ENCODE data around the gene SIPA1.

SIPA1 gene

GRCh38 chr11:65618763-65619162 is 19.1 kb upstream of the SIPA1 start:
- Histone ChIP-seq H3K4me1 (ENCODE audit: control insufficient read depth, insufficient read depth, low read length) (peaks cover 13% of the 10 kb centered on the region), H3K9ac (ENCODE audit: low read length) (no peak overlapping the region), H3K9me3 (ENCODE audit: control insufficient read depth, low read length) (no peaks in the 10 kb centered on the region), H3K27me3 (replicated peaks; ENCODE audit: control insufficient read depth, insufficient read depth, low read length) (no peaks in the 10 kb centered on the region), H3K36me3 (ENCODE audit: control insufficient read depth, insufficient read depth, low read length, severe bottlenecking) (peaks cover 63% of the 10 kb centered on the region), H3K4me3 (ENCODE audit: low read length) (no peak overlapping the region)
- DNase-seq (ENCODE audit: low read depth) = no peak

- H3K9ac ChIP-seq (ENCODE audit: low read length) = no peak overlapping the region
- peaks cover 13% of the 10 kb centered on the region for H3K4me1 ChIP-seq (ENCODE audit: control insufficient read depth, insufficient read depth, low read length)
- H3K27me3 ChIP-seq (replicated peaks; ENCODE audit: control insufficient read depth, insufficient read depth, low read length) = no peaks in the 10 kb centered on the region
- H3K4me3 ChIP-seq (ENCODE audit: low read length) = no peak overlapping the region
- DNase-seq (ENCODE audit: low read depth) = no peak
- H3K9me3 ChIP-seq (ENCODE audit: control insufficient read depth, low read length) = no peaks in the 10 kb centered on the region
- peaks cover 70% of the 10 kb centered on the region for H3K36me3 ChIP-seq (ENCODE audit: control insufficient read depth, insufficient read depth, low read length, severe bottlenecking)
These were observed 18.5 kb upstream of the SIPA1 start for GRCh38 chr11:65619281-65619928.

- Histone ChIP-seq H3K36me3 (ENCODE audit: control insufficient read depth, insufficient read depth, low read length, severe bottlenecking) (peaks cover 79% of the 10 kb centered on the region), H3K9me3 (ENCODE audit: control insufficient read depth, low read length) (no peaks in the 10 kb centered on the region), H3K4me1 (ENCODE audit: control insufficient read depth, insufficient read depth, low read length) (peaks cover 13% of the 10 kb centered on the region), H3K27me3 (replicated peaks; ENCODE audit: control insufficient read depth, insufficient read depth, low read length) (no peaks in the 10 kb centered on the region), H3K4me3 (ENCODE audit: low read length) (no peak overlapping the region), H3K9ac (ENCODE audit: low read length) (no peak overlapping the region)
- no peak for DNase-seq (ENCODE audit: low read depth)
These were observed 17.2 kb upstream of the SIPA1 start for GRCh38 chr11:65620666-65621065.

- H3K36me3 ChIP-seq (ENCODE audit: control insufficient read depth, insufficient read depth, low read length, severe bottlenecking) = peaks cover 87% of the 10 kb centered on the region
These were observed 16.4 kb upstream of the SIPA1 start for GRCh38 chr11:65621460-65621859.

GRCh38 chr11:65622011-65622410 is 15.9 kb upstream of the SIPA1 start:
- H3K27me3 ChIP-seq (replicated peaks; ENCODE audit: control insufficient read depth, insufficient read depth, low read length) = no peaks in the 10 kb centered on the region
- H3K9ac ChIP-seq (ENCODE audit: low read length) = no peak overlapping the region
- H3K9me3 ChIP-seq (ENCODE audit: control insufficient read depth, low read length) = no peaks in the 10 kb centered on the region
- peaks cover 4% of the 10 kb centered on the region for H3K4me1 ChIP-seq (ENCODE audit: control insufficient read depth, insufficient read depth, low read length)
- H3K36me3 ChIP-seq (ENCODE audit: control insufficient read depth, insufficient read depth, low read length, severe bottlenecking) = peaks cover 92% of the 10 kb centered on the region
- no peak overlapping the region for H3K4me3 ChIP-seq (ENCODE audit: low read length)
- DNase-seq (ENCODE audit: low read depth) = no peak

More at GRCh38 chr11:65621460-65621859, 16.4 kb upstream of the SIPA1 start:
- H3K9me3 ChIP-seq (ENCODE audit: control insufficient read depth, low read length) = no peaks in the 10 kb centered on the region
- H3K27me3 ChIP-seq (replicated peaks; ENCODE audit: control insufficient read depth, insufficient read depth, low read length) = no peaks in the 10 kb centered on the region
- peaks cover 10% of the 10 kb centered on the region for H3K4me1 ChIP-seq (ENCODE audit: control insufficient read depth, insufficient read depth, low read length)
- no peak overlapping the region for H3K9ac ChIP-seq (ENCODE audit: low read length)
- DNase-seq (ENCODE audit: low read depth) = no peak
- no peak overlapping the region for H3K4me3 ChIP-seq (ENCODE audit: low read length)

- Histone ChIP-seq H3K27me3 (replicated peaks; ENCODE audit: control insufficient read depth, insufficient read depth, low read length) (no peaks in the 10 kb centered on the region), H3K4me3 (ENCODE audit: low read length) (no peak overlapping the region), H3K36me3 (ENCODE audit: control insufficient read depth, insufficient read depth, low read length, severe bottlenecking) (peaks cover 92% of the 10 kb centered on the region), H3K4me1 (ENCODE audit: control insufficient read depth, insufficient read depth, low read length) (no peaks in the 10 kb centered on the region), H3K9ac (ENCODE audit: low read length) (no peak overlapping the region), H3K9me3 (ENCODE audit: control insufficient read depth, low read length) (no peaks in the 10 kb centered on the region)
- no peak for DNase-seq (ENCODE audit: low read depth)
These were observed 14.7 kb upstream of the SIPA1 start for GRCh38 chr11:65623177-65623576.

GRCh38 chr11:65623852-65624616 is 13.9 kb upstream of the SIPA1 start:
- Histone ChIP-seq H3K9ac (ENCODE audit: low read length) (no peak overlapping the region), H3K27me3 (replicated peaks; ENCODE audit: control insufficient read depth, insufficient read depth, low read length) (no peaks in the 10 kb centered on the region), H3K36me3 (ENCODE audit: control insufficient read depth, insufficient read depth, low read length, severe bottlenecking) (peaks cover 92% of the 10 kb centered on the region), H3K4me3 (ENCODE audit: low read length) (no peak overlapping the region), H3K9me3 (ENCODE audit: control insufficient read depth, low read length) (no peaks in the 10 kb centered on the region), H3K4me1 (ENCODE audit: control insufficient read depth, insufficient read depth, low read length) (no peaks in the 10 kb centered on the region)
- DNase-seq (ENCODE audit: low read depth) = no peak

GRCh38 chr11:65624931-65625627 is 12.8 kb upstream of the SIPA1 start:
- Histone ChIP-seq H3K9ac (ENCODE audit: low read length) (no peak overlapping the region), H3K36me3 (ENCODE audit: control insufficient read depth, insufficient read depth, low read length, severe bottlenecking) (peaks cover 92% of the 10 kb centered on the region), H3K27me3 (replicated peaks; ENCODE audit: control insufficient read depth, insufficient read depth, low read length) (no peaks in the 10 kb centered on the region), H3K9me3 (ENCODE audit: control insufficient read depth, low read length) (no peaks in the 10 kb centered on the region), H3K4me1 (ENCODE audit: control insufficient read depth, insufficient read depth, low read length) (no peaks in the 10 kb centered on the region), H3K4me3 (ENCODE audit: low read length) (no peak overlapping the region)
- DNase-seq (ENCODE audit: low read depth) = no peak

GRCh38 chr11:65625628-65626342 is 12.1 kb upstream of the SIPA1 start:
- H3K4me1 ChIP-seq (ENCODE audit: control insufficient read depth, insufficient read depth, low read length) = no peaks in the 10 kb centered on the region
- no peak overlapping the region for H3K4me3 ChIP-seq (ENCODE audit: low read length)
- H3K9me3 ChIP-seq (ENCODE audit: control insufficient read depth, low read length) = no peaks in the 10 kb centered on the region
- H3K9ac ChIP-seq (ENCODE audit: low read length) = no peak overlapping the region
- H3K27me3 ChIP-seq (replicated peaks; ENCODE audit: control insufficient read depth, insufficient read depth, low read length) = no peaks in the 10 kb centered on the region
- peaks cover 92% of the 10 kb centered on the region for H3K36me3 ChIP-seq (ENCODE audit: control insufficient read depth, insufficient read depth, low read length, severe bottlenecking)
- DNase-seq (ENCODE audit: low read depth) = peak; percentile 32

- no peak overlapping the region for H3K9ac ChIP-seq (ENCODE audit: low read length)
- no peaks in the 10 kb centered on the region for H3K4me1 ChIP-seq (ENCODE audit: control insufficient read depth, insufficient read depth, low read length)
- no peak for DNase-seq (ENCODE audit: low read depth)
- H3K36me3 ChIP-seq (ENCODE audit: control insufficient read depth, insufficient read depth, low read length, severe bottlenecking) = peaks cover 89% of the 10 kb centered on the region
- no peak overlapping the region for H3K4me3 ChIP-seq (ENCODE audit: low read length)
- H3K27me3 ChIP-seq (replicated peaks; ENCODE audit: control insufficient read depth, insufficient read depth, low read length) = no peaks in the 10 kb centered on the region
- no peaks in the 10 kb centered on the region for H3K9me3 ChIP-seq (ENCODE audit: control insufficient read depth, low read length)
These were observed 10.7 kb upstream of the SIPA1 start for GRCh38 chr11:65627202-65627601.

GRCh38 chr11:65629579-65629978 is 8.3 kb upstream of the SIPA1 start:
- no peak overlapping the region for H3K4me3 ChIP-seq (ENCODE audit: low read length)
- no peak for DNase-seq (ENCODE audit: low read depth)

More at GRCh38 chr11:65629579-65629978, 8.3 kb upstream of the SIPA1 start:
- Histone ChIP-seq H3K36me3 (ENCODE audit: control insufficient read depth, insufficient read depth, low read length, severe bottlenecking) (peaks cover 76% of the 10 kb centered on the region), H3K9ac (ENCODE audit: low read length) (no peak overlapping the region), H3K9me3 (ENCODE audit: control insufficient read depth, low read length) (no peaks in the 10 kb centered on the region), H3K27me3 (replicated peaks; ENCODE audit: control insufficient read depth, insufficient read depth, low read length) (no peaks in the 10 kb centered on the region), H3K4me1 (ENCODE audit: control insufficient read depth, insufficient read depth, low read length) (no peaks in the 10 kb centered on the region)

All from adipocyte (in vitro differentiated cells).